OCI-LY7 (cell line): ENCODE measurements around the gene ADD3. TPM values are rescaled to one million over a fixed set of nuclear protein-coding genes. Genes with fewer than 3 reads are reported as not detected.

Experiments used
- BruUV-seq: library from RNA; stranded (reverse); fragments of 400-500 nt; replicated peaks from 2 replicates; lab custom pipeline; 2021; lab: Mats Ljungman, UMichigan
- CTCF ChIA-PET: fragments of 300-600 bp; sonication (Branson Sonifier 250); formaldehyde crosslinking; loops from one replicate; lab custom pipeline; 2022; ENCODE audit warnings: antibody characterized with exemption; ENCODE audit not compliant: unreplicated experiment; lab: Charles Lee
- POLR2A ChIA-PET: fragments of 300-600 bp; sonication (Branson Sonifier 250); formaldehyde crosslinking; loops from one replicate; lab custom pipeline; 2022; ENCODE audit warnings: antibody characterized with exemption; lab: Charles Lee
- DNase-seq: peaks from one replicate; pipeline ENCODE4 v3.0.0-alpha.2; 2015; ENCODE audit warnings: low spot score
- H2AFZ ChIP-seq: fragments of 200-600 bp; sonication (generic), shearing (Covaris generic); 2 replicates; pipeline ENCODE4 v1.6.1; 2014; ENCODE audit warnings: mild to moderate bottlenecking, antibody characterized with exemption, low read length, moderate library complexity
- H3K27ac ChIP-seq: fragments of 200-600 bp; sonication (generic); 2 replicates; pipeline ENCODE4 v1.5.1; 2014; ENCODE audit warnings: mixed run types, low read depth, mild to moderate bottlenecking, moderate library complexity, low read length, inconsistent platforms; ENCODE audit not compliant: poor library complexity, severe bottlenecking
- H3K36me3 ChIP-seq: fragments of 200-600 bp; sonication (generic); 2 replicates; pipeline ENCODE4 v1.6.1; 2014; ENCODE audit warnings: mild to moderate bottlenecking, antibody characterized with exemption, low read length, moderate library complexity, mixed read lengths; ENCODE audit not compliant: insufficient read depth
- H3K4me1 ChIP-seq: fragments of 200-600 bp; sonication (generic); 2 replicates; pipeline ENCODE4 v1.5.1; 2014; ENCODE audit warnings: mild to moderate bottlenecking, low read length; ENCODE audit not compliant: insufficient read depth, poor library complexity, severe bottlenecking
- H3K4me2 ChIP-seq: fragments of 200-600 bp; sonication (generic); 2 replicates; pipeline ENCODE4 v1.6.1; 2014; ENCODE audit warnings: mild to moderate bottlenecking, low read length
- H3K4me3 ChIP-seq: fragments of 200-600 bp; sonication (generic); 2 replicates; pipeline ENCODE4 v1.5.1; 2014; ENCODE audit warnings: mild to moderate bottlenecking, low read depth, low read length; ENCODE audit not compliant: poor library complexity, severe bottlenecking
- H3K79me2 ChIP-seq: fragments of 200-600 bp; sonication (generic); 2 replicates; pipeline ENCODE4 v1.6.1; 2016; ENCODE audit warnings: low read depth, mild to moderate bottlenecking, low read length, moderate library complexity, mixed read lengths; ENCODE audit not compliant: insufficient read depth
- H3K9me2 ChIP-seq: fragments of 200-600 bp; sonication (generic); 2 replicates; pipeline ENCODE4 v1.6.1; 2016; ENCODE audit warnings: mild to moderate bottlenecking, low read length, mixed read lengths; ENCODE audit not compliant: insufficient read depth
- H3K9me3 ChIP-seq: fragments of 200-600 bp; sonication (generic); 2 replicates; pipeline ENCODE4 v1.6.1; 2014; ENCODE audit warnings: mild to moderate bottlenecking, mixed run types, low read length, mixed read lengths
- H4K20me1 ChIP-seq: fragments of 200-600 bp; sonication (generic); 2 replicates; pipeline ENCODE4 v1.6.1; 2014; ENCODE audit warnings: mild to moderate bottlenecking, antibody characterized with exemption, low read length, moderate library complexity, mixed read lengths; ENCODE audit not compliant: insufficient read depth
- CTCF ChIP-seq: fragments of 200-600 bp; sonication (generic); conservative IDR thresholded peaks from 2 replicates; pipeline ENCODE4 v1.5.1; 2014; ENCODE audit warnings: mild to moderate bottlenecking, antibody characterized with exemption, low read length, moderate library complexity, mixed read lengths
- EZH2phosphoT487 ChIP-seq: fragments of 200-600 bp; sonication (generic); IDR thresholded peaks from 2 replicates; pipeline ENCODE4 v1.6.1; 2018; ENCODE audit warnings: low read depth, borderline replicate concordance, mild to moderate bottlenecking, mixed run types, antibody characterized with exemption, low read length, moderate library complexity, mixed read lengths
- intact Hi-C: fragments of 100-400 bp; cut with micrococcal nuclease; formaldehyde crosslinking; loops from one replicate; pipeline ENCODE4 v1.10.0; 2022; ENCODE audit not compliant: unreplicated experiment
- total RNA-seq, 2 experiments: library from RNA; depleted of rRNA in 1 of 2; stranded (reverse); fragments of >200 nt in 1 of 2; shearing (Covaris generic) in 1 of 2; gene quantifications; 2 replicates each; pipeline ENCODE4 v1.2.3, GENCODE V29; 2014 to 2022

The ADD3 gene
- total RNA-seq, 2 experiments from 2014 or later = 75.8 to 89.7 TPM

DNA sequence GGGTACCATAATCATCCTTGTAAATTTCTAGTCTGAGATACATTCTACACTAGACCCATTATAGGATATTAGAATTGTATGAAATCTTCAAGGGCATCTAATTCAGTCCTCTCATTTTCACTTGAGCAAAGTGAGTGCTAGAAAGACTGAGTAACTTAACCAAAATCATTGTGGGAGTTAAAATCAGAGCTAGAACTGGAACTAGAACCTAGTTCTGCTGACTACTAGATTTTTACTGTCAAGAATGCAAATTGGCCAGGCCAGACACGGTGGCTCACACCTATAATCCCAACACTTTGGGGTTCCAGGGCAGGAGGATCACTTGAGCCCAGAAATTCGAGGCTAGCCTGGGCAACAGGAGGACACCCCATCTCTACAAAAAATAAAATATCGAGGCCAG, 53.9 kb downstream of the ADD3 start:
- Histone ChIP-seq H3K36me3 (no peaks in the 10 kb centered on the region), H3K9me3 (no peaks in the 10 kb centered on the region), H3K4me2 (no peak overlapping the region), H3K4me3 (no peak overlapping the region), H3K9me2 (no peaks in the 10 kb centered on the region), H4K20me1 (peaks cover 5% of the 10 kb centered on the region; the same call in 1 of the 2 replicates), H3K79me2 (peaks cover 7% of the 10 kb centered on the region; the same call in 1 of the 2 replicates), H2AFZ (no peak overlapping the region), H3K4me1 (peaks cover 31% of the 10 kb centered on the region), H3K27ac (no peak overlapping the region)
- DNase-seq = no peak
- no TSS peak for BruUV-seq
- intact Hi-C loops = no loop called here
- ChIA-PET POLR2A (interaction anchor here (0.9 to 1.0 kb wide), 3 partner anchors 16 to 23 kb away, joined by 4 read pairs; no protein-coding TSS in a partner anchor), CTCF (no interaction called here)
- TF ChIP-seq EZH2phosphoT487 (no peak), CTCF (no peak)

- Histone ChIP-seq H3K36me3 (no peaks in the 10 kb centered on the region), H3K4me1 (peaks cover 54% of the 10 kb centered on the region), H2AFZ (no peak overlapping the region), H3K9me2 (no peaks in the 10 kb centered on the region), H3K27ac (no peak overlapping the region), H3K9me3 (no peaks in the 10 kb centered on the region), H3K4me3 (no peak overlapping the region), H4K20me1 (peaks cover 16% of the 10 kb centered on the region; the same call in 1 of the 2 replicates), H3K4me2 (no peak overlapping the region), H3K79me2 (peaks cover 35% of the 10 kb centered on the region; the same call in 1 of the 2 replicates)
- DNase-seq = no peak
- intact Hi-C loops = loop anchor here (5.0 kb wide), 1 partner anchor 142 kb away; the partner anchor contains the start of gene MXI1
- CTCF ChIA-PET = no interaction called here
- no TSS peak for BruUV-seq
- POLR2A ChIA-PET = no interaction called here
- TF ChIP-seq EZH2phosphoT487 (no peak), CTCF (no peak)
These were observed 57.5 kb downstream of the ADD3 start for GRCh38 chr10:110065269-110065668.
